K562 (cell line): ENCODE measurements around the gene SORCS2. TPM values are rescaled to one million over a fixed set of nuclear protein-coding genes. Genes with fewer than 3 reads are reported as not detected.

Experiments
- ATAC-seq: fragments of 200-7000 bp; cut with Tn5 transposase; 3 replicates; pipeline ENCODE4 v1.9.1; 2020; ENCODE audit warnings: moderate library complexity
- BruUV-seq: library from RNA; stranded (reverse); fragments of 400-500 nt; replicated peaks from 2 replicates; lab custom pipeline; 2021; lab: Mats Ljungman, UMichigan
- CTCF ChIA-PET: fragments of 300-600 bp; formaldehyde crosslinking; extraction: SDS; loops from one replicate; lab custom pipeline; 2021; ENCODE audit warnings: low intra/inter-chr PET ratio; lab: Yijun Ruan, JAX
- POLR2A ChIA-PET: fragments of 300-600, 350-650 bp; sonication (Branson Sonifier 250); formaldehyde crosslinking; extraction: SDS; loops from one replicate; lab custom pipeline; 2021; ENCODE audit warnings: antibody characterized with exemption, inconsistent platforms; lab: Yijun Ruan, JAX
- DNase-seq, 4 experiments: peaks; one replicate each; pipeline versions ENCODE4 v3.0.0 to v3.0.0-alpha.2; 2011 to 2018; ENCODE audit warnings: low spot score in 3 of 4, mixed read lengths in 3 of 4; ENCODE audit errors: extremely low read depth in 1 of 4
- FAIRE-seq: peaks from 2 replicates; lab custom pipeline; 2011; peaks lifted over from hg19 to GRCh38; lab: Jason Lieb, UNC
- H2AFZ ChIP-seq: 2 replicates; pipeline ENCODE4 v1.6.0; 2011; ENCODE audit warnings: low read depth, low read length, control low read depth, inconsistent platforms
- H3K27ac ChIP-seq: fragments of 200-600 bp; 3 replicates; pipeline ENCODE4 v1.8.0; 2011; ENCODE audit warnings: low read depth, mild to moderate bottlenecking, control low read depth, inconsistent platforms, low read length, moderate library complexity, mixed read lengths; ENCODE audit errors: extremely low read depth
- H3K27me3 ChIP-seq, 2 experiments: fragments of 300-600 bp in 1 of 2; 2 replicates in 1 of 2; 3 replicates in 1 of 2; pipeline versions ENCODE4 v1.6.0 to v1.8.0; 2011; ENCODE audit warnings: inconsistent platforms in 2 of 2, low read length in 2 of 2, mild to moderate bottlenecking in 1 of 2, mixed read lengths in 1 of 2, moderate library complexity in 1 of 2; ENCODE audit not compliant: control insufficient read depth in 2 of 2, insufficient read depth in 2 of 2
- H3K36me3 ChIP-seq: fragments of 300-600 bp; 3 replicates; pipeline ENCODE4 v1.8.0; 2011; ENCODE audit warnings: mild to moderate bottlenecking, low read length, inconsistent platforms; ENCODE audit not compliant: control insufficient read depth, insufficient read depth
- H3K4me1 ChIP-seq, 2 experiments: fragments of 200-600 bp in 1 of 2; replicated peaks in 1 of 2; 2 replicates in 1 of 2; 3 replicates in 1 of 2; pipeline versions ENCODE4 v1.5.1 to v1.8.0; 2011; ENCODE audit warnings: inconsistent platforms in 2 of 2, low read length in 2 of 2, mild to moderate bottlenecking in 1 of 2, mixed read lengths in 1 of 2, moderate library complexity in 1 of 2; ENCODE audit not compliant: control insufficient read depth in 2 of 2, insufficient read depth in 2 of 2
- H3K4me2 ChIP-seq: 2 replicates; pipeline ENCODE4 v1.6.1; 2011; ENCODE audit warnings: low read length, control low read depth, inconsistent platforms, mixed read lengths; ENCODE audit not compliant: insufficient read depth
- H3K4me3 ChIP-seq: fragments of 200-600 bp; sonication (generic), shearing (Covaris generic); 2 replicates; pipeline ENCODE4 v1.5.1; 2016; ENCODE audit warnings: control low read depth, inconsistent platforms
- H3K79me2 ChIP-seq: fragments of 200-600 bp; 3 replicates; pipeline ENCODE4 v1.8.0; 2011; ENCODE audit warnings: low read length, inconsistent platforms; ENCODE audit not compliant: control insufficient read depth, insufficient read depth
- H3K9ac ChIP-seq, 2 experiments: 2 replicates each; pipeline versions ENCODE4 v1.6.0 to v1.6.1; 2011; ENCODE audit warnings: low read depth in 2 of 2, low read length in 2 of 2, control low read depth in 1 of 2, inconsistent platforms in 1 of 2, mild to moderate bottlenecking in 1 of 2, mixed read lengths in 1 of 2; ENCODE audit not compliant: insufficient read depth in 1 of 2
- H3K9me1 ChIP-seq: one replicate; pipeline ENCODE4 v1.6.0; 2011; ENCODE audit warnings: inconsistent platforms, mild to moderate bottlenecking, low read length, moderate library complexity; ENCODE audit not compliant: control insufficient read depth, insufficient read depth
- H3K9me3 ChIP-seq: replicated peaks from 2 replicates; pipeline ENCODE4 v1.5.1; 2011; ENCODE audit warnings: low read depth, low read length, inconsistent platforms; ENCODE audit not compliant: control insufficient read depth, insufficient read depth
- H4K20me1 ChIP-seq: replicated peaks from 2 replicates; pipeline ENCODE4 v1.6.1; 2011; ENCODE audit warnings: low read length, inconsistent platforms, mixed read lengths; ENCODE audit not compliant: control insufficient read depth, insufficient read depth
- CTCF ChIP-seq, 3 experiments: IDR thresholded peaks in 2 of 3; conservative IDR thresholded peaks in 1 of 3; 2 replicates each; pipeline ENCODE4 v1.5.1; 2011 to 2012; ENCODE audit warnings: low read length in 3 of 3, mild to moderate bottlenecking in 3 of 3, control low read depth in 2 of 3, improper control_type of control experiment in 1 of 3, inconsistent platforms in 1 of 3, low read depth in 1 of 3, mixed read lengths in 1 of 3, moderate library complexity in 1 of 3; ENCODE audit not compliant: insufficient read depth in 2 of 3
- NR2C2 ChIP-seq, 2 experiments: fragments of 200-800 bp in 1 of 2; sonication (Bioruptor generic) in 1 of 2; sonication (generic) in 1 of 2; formaldehyde crosslinking in 1 of 2; IDR thresholded peaks; 2 replicates each; pipeline versions ENCODE4 v1.6.1 to v1.8.0; 2016 to 2022; ENCODE audit warnings: mild to moderate bottlenecking in 1 of 2, missing compliant biosample characterization in 1 of 2, missing genetic modification characterization in 1 of 2, missing genetic modification reagents in 1 of 2
- WGBS: fragments of 100-300 bp; shearing (Covaris generic); methylation state at CpG from one replicate; pipeline ENCODE4 v1.1.6; 2016; ENCODE audit warnings: low coverage, mixed read lengths; ENCODE audit not compliant: insufficient coverage; ENCODE audit errors: missing lambda C conversion rate; 5-methylcytosine and 5-hydroxymethylcytosine counted together
- in situ Hi-C: fragments of 300-500 bp; cut with MboI; formaldehyde crosslinking; loops from 4 replicates; pipeline ENCODE4 v1.15.0; 2018; ENCODE audit warnings: inconsistent platforms, mixed read lengths
- intact Hi-C: fragments of 100-400 bp; cut with micrococcal nuclease; formaldehyde crosslinking; loops from 2 replicates; pipeline ENCODE4 v1.14.2; 2022
- polyA plus RNA-seq, 8 experiments: library from polyadenylated mRNA; depleted of rRNA in 4 of 8; stranded (reverse) in 5 of 8; unstranded in 3 of 8; fragments of >200 nt; fragmentation: Nextera tagmentation in 2 of 8; fragmentation: Illumina TruSeq in 1 of 8; extraction: Ambion mirVana in 2 of 8; extraction: Trizol in 1 of 8; gene quantifications; 2 replicates each; pipeline versions ENCODE4 v1.2.1 to v1.2.3, GENCODE V29; 2011 to 2014; ENCODE audit warnings: inconsistent platforms in 1 of 8, missing spikeins in 1 of 8
- total RNA-seq, 7 experiments: library from RNA; depleted of rRNA in 6 of 7; stranded (reverse); fragments of >200 nt in 6 of 7; fragmentation: Illumina TruSeq in 2 of 7; extraction: Trizol in 2 of 7; gene quantifications; 2 replicates each; pipeline versions ENCODE4 v1.2.1 to v1.2.3, GENCODE V29; 2011 to 2021; ENCODE audit warnings: low replicate concordance in 1 of 7

Gene SORCS2
- total and polyA plus RNA-seq, 9 of the 15 experiments (the other 6 are each of a cell fraction or from before 2014, with no cell fraction given), result not detected

GRCh38 chr4:7167706-7168105 is 24.6 kb upstream of the SORCS2 start:
- Histone ChIP-seq H3K27me3 (peaks cover 55 to 86% of the 10 kb centered on the region in 2 experiments; a peak in 4 of 5 replicates), H3K9me1 (no peaks in the 10 kb centered on the region), H3K4me1 (no peaks in the 10 kb centered on the region), H3K36me3 (no peaks in the 10 kb centered on the region), H3K4me3 (no peak overlapping the region), H3K4me2 (no peak overlapping the region)
- POLR2A ChIA-PET, result interaction anchor here (0.5 to 1.7 kb wide), 2 partner anchors 10 to 52 kb away, joined by 3 to 4 read pairs; no protein-coding TSS in a partner anchor
- no peak for FAIRE-seq
- intact Hi-C loops, result no loop called here
- TF ChIP-seq CTCF (IDR thresholded peaks at IDR 0.05 in 2 of 3, conservative IDR thresholded peaks at IDR 0.05 in 1 of 3; ENCODE audit: insufficient read depth in 2 of 3, low read depth in 1 of 3, low read length in 3 of 3) (0 out of 6 replicates have a peak, but pooled peaks of 1 of the 3 experiments have one; percentile 7), NR2C2 (CRISPR knock-in tag; IDR thresholded peaks at IDR 0.05) (no peak), NR2C2 (tag; IDR thresholded peaks at IDR 0.05) (no peak)
- TF ChIP-seq, all 486 proteins: peak for 1
- in situ Hi-C loops, result no loop called here
- H3K9me3 ChIP-seq, result no peaks in the 10 kb centered on the region
- H3K9ac ChIP-seq, result no peak overlapping the region
- no peak for ATAC-seq
- no peak overlapping the region for H2AFZ ChIP-seq
- 4% methylated on average over 4 of the region's 4 CpGs for WGBS
- DNase-seq, result no peak
- CTCF ChIA-PET, result no interaction called here
- peaks cover 13% of the 10 kb centered on the region; the same call in 1 of the 2 replicates for H4K20me1 ChIP-seq
- no peak overlapping the region for H3K27ac ChIP-seq
- no TSS peak for BruUV-seq
- no peaks in the 10 kb centered on the region for H3K79me2 ChIP-seq
